Measurements from ENCODE around the gene MGMT.

GRCh38 chr10:129755158-129755591, 288.1 kb downstream of the MGMT start:
- TF ChIP-seq CTCF (IDR thresholded peaks at IDR 0.05) = no peak
- no peak for TF ChIP-seq POLR2A (IDR thresholded peaks at IDR 0.05)
- no peak for TF ChIP-seq EP300 (IDR thresholded peaks at IDR 0.05)

Measured in ovary (tissue), 3 donors.